HG03378 (cell line): ENCODE measurements around the gene TAT.
A peak's percentile ranks its signal among the peaks of the same experiment; 100 is the strongest.

Source experiments
- ATAC-seq: cut with Tn5 transposase; IDR thresholded peaks from one replicate; pipeline ENCODE4 v1.9.1; 2021; ENCODE audit warnings: mild to moderate bottlenecking, moderate library complexity; ENCODE audit not compliant: unreplicated experiment

Gene TAT

DNA sequence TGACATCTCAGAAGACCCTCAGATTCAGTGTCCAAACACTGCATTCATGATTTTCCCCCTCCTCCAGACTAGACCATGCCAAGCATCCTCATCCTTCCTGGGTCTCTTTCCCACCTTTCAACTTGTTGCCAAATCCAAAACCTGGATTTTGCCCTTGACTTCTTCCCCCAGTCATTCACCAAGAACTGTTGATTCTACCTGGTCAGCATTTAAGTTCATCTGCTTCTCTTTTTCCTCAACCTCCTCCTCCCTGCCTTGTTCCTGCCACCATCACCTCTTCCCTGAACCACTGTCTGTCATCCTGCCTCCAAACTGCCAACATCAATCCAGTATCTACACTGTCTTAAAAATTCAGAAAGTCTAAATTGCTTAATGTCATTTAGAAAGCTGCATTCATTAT lies 29.7 kb downstream of the TAT start:
- no peak for ATAC-seq

GRCh38 chr16:71542377-71542776 lies 34.5 kb downstream of the TAT start:
- no peak for ATAC-seq

GRCh38 chr16:71537643-71538042 lies 39.2 kb downstream of the TAT start:
- peak; percentile 79 for ATAC-seq

DNA sequence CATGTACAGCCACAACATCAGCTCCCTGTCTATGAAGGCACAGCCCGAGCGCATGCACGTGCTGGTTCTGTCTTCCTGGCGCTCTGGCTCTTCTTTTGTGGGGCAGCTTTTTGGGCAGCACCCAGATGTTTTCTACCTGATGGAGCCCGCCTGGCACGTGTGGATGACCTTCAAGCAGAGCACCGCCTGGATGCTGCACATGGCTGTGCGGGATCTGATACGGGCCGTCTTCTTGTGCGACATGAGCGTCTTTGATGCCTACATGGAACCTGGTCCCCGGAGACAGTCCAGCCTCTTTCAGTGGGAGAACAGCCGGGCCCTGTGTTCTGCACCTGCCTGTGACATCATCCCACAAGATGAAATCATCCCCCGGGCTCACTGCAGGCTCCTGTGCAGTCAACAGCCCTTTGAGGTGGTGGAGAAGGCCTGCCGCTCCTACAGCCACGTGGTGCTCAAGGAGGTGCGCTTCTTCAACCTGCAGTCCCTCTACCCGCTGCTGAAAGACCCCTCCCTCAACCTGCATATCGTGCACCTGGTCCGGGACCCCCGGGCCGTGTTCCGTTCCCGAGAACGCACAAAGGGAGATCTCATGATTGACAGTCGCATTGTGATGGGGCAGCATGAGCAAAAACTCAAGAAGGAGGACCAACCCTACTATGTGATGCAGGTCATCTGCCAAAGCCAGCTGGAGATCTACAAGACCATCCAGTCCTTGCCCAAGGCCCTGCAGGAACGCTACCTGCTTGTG lies 40.0 kb downstream of the TAT start:
- no peak for ATAC-seq

DNA sequence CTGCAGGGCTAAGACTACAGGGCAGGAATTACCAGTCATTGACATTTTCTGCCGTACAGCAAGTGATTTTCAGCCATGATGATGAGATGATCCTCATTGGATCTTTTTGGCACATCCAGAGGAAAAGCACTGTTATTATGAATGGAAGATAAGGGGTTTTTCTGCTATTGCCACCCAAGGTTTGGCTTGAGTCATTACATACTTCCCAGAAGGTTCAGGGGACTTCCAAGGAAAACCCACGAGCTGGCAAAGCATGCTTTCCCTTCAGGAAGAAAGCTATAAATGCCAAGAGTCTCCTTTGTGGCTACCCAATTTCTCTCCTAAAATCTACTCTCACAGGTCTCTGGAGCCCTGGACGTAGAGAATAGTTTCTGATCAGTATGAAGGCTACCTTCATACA lies 44.5 kb downstream of the TAT start:
- no peak for ATAC-seq

DNA sequence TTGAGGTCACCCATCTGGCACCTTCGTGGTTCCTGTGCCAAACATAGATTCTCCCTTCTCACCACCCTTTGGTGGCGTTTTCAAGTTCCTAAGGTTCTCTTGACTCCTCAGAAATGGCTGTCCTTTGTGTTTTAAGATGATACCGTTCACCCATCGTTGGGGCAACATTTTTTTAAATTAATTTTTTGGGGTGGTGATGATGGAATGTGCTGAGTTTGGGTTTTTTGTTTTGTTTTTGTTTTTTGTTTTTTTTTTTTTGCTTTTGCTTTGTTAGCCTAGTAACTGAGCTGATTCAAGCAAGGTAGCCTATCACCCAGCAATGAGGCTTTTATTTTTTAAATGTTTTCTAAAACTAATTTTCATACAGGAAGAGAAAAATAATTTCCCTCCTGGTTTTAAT lies 48.0 kb downstream of the TAT start:
- ATAC-seq, result no peak

GRCh38 chr16:71528257-71528656 lies 48.6 kb downstream of the TAT start:
- ATAC-seq, result no peak

GRCh38 chr16:71526111-71526631 lies 50.7 kb downstream of the TAT start, which contains the start of gene CHST4:
CHST4 (plus strand) TSS chr16:71526426; CDS start chr16:71536678, 10,252 bp downstream.
- ATAC-seq, result no peak

DNA sequence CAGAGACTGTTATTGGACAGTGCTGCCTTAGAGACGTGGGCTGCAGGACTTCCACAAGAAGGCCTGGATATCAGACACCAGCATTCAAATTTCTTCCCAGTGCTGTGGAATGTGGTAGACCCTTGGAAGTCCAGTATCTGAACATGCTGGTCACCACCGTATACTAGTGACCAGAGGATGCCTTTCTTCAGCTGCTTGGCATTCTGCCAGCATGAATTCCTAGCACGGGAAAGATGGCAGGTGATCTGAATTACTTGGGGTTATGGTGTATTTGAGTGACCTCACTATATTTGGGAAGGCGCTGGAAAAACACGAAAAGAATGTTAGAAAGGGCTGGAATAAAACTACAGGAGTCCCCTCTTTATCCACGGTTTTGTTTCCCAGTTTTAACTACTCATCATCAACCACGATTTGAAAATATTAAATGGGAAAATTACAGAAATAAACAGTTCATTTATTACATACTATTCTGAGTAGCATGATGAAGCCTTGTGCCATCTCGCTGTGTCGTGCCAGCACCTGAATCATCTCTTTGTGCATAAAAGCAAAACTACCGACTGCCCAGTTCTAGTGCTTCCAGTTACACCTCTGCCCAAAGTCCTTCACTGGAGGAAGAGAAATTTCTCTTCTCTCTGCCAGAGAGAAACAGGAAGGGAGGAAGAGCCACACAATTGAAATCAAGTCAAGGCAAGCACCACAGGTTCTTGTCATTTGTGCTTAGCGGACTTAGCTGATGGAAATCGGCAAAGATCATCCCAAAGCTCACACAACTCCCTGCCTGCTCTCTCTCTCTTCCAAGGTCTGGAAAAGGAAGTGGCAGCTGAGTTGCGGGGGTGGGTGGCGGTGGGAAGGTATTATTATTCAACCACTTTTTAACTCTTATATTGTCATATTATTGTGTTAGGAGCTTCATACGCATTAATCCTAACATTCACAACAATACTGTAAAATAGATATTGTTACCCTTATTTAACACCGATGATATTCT lies 52.0 kb downstream of the TAT start:
- ATAC-seq, result no peak

DNA sequence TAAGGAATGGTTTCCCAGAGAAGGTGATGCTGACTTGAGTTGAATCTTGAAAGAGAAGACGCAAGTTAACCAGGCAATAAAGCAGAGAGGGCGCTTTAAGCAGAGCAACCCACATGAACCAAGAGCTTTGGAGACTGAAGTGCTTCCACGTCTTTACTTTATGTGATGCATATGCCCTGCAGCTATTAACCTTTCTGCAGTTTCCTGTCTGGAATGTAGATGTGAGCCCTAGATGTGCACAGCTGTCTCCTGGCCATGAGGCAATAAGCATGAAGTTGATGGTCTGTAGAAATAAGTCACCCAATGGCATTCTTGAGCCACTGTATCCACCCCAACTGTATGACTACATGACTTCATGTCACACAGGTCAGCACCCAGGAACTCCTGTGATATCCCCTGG lies 56.3 kb downstream of the TAT start:
- no peak for ATAC-seq
